ENCODE results near the gene MAFG. TPM values are rescaled to one million over a fixed set of nuclear protein-coding genes. Genes with fewer than 3 reads are reported as not detected.

The MAFG gene
- polyA plus RNA-seq, 1 of the 3 experiments (the other 2 are of a cell fraction), result 38.7 TPM

GRCh38 chr17:81884968-81885367 lies 42.6 kb downstream of the MAFG start:
- Histone ChIP-seq H3K4me2 (no peak overlapping the region), H3K79me2 (ENCODE audit: insufficient read depth) (peaks cover 53% of the 10 kb centered on the region), H3K9ac (no peak overlapping the region), H3K36me3 (replicated peaks in 1 of 2; ENCODE audit: control insufficient read depth in 1 of 2, insufficient read depth in 2 of 2, low read length in 1 of 2) (peaks cover 57 to 68% of the 10 kb centered on the region in 2 experiments), H3K4me3 (ENCODE audit: low read depth in 2 of 2, low read length in 1 of 2) (no peak overlapping the region), H3K4me1 (ENCODE audit: control insufficient read depth in 1 of 2, insufficient read depth in 2 of 2, low read depth in 1 of 2, low read length in 1 of 2) (peaks cover 6 to 9% of the 10 kb centered on the region in 2 experiments), H3K9me2 (no peaks in the 10 kb centered on the region), H4K20me1 (ENCODE audit: insufficient read depth) (peaks cover 23% of the 10 kb centered on the region; the same call in 1 of the 2 replicates), H2AFZ (ENCODE audit: low read depth) (no peak overlapping the region), H3K27me3 (ENCODE audit: insufficient read depth) (no peaks in the 10 kb centered on the region), H3K27ac (ENCODE audit: low read depth in 2 of 2, low read length in 1 of 2) (no peak overlapping the region), H3F3A (replicated peaks; ENCODE audit: insufficient read depth) (peaks cover 35% of the 10 kb centered on the region), H3K9me3 (no peaks in the 10 kb centered on the region)
- WGBS (ENCODE audit: low lambda C conversion rate), result 96% methylated on average over 5 of the region's 5 CpGs
- peak; percentile 23 for DNase-seq
- no peak for TF ChIP-seq MEF2A (IDR thresholded peaks at IDR 0.05; ENCODE audit: borderline replicate concordance, low read depth)
- TF ChIP-seq GABPA (IDR thresholded peaks at IDR 0.05; ENCODE audit: low read depth), result no peak
- no peak for TF ChIP-seq TCF12 (IDR thresholded peaks at IDR 0.05)
- TF ChIP-seq, protein P1, sequence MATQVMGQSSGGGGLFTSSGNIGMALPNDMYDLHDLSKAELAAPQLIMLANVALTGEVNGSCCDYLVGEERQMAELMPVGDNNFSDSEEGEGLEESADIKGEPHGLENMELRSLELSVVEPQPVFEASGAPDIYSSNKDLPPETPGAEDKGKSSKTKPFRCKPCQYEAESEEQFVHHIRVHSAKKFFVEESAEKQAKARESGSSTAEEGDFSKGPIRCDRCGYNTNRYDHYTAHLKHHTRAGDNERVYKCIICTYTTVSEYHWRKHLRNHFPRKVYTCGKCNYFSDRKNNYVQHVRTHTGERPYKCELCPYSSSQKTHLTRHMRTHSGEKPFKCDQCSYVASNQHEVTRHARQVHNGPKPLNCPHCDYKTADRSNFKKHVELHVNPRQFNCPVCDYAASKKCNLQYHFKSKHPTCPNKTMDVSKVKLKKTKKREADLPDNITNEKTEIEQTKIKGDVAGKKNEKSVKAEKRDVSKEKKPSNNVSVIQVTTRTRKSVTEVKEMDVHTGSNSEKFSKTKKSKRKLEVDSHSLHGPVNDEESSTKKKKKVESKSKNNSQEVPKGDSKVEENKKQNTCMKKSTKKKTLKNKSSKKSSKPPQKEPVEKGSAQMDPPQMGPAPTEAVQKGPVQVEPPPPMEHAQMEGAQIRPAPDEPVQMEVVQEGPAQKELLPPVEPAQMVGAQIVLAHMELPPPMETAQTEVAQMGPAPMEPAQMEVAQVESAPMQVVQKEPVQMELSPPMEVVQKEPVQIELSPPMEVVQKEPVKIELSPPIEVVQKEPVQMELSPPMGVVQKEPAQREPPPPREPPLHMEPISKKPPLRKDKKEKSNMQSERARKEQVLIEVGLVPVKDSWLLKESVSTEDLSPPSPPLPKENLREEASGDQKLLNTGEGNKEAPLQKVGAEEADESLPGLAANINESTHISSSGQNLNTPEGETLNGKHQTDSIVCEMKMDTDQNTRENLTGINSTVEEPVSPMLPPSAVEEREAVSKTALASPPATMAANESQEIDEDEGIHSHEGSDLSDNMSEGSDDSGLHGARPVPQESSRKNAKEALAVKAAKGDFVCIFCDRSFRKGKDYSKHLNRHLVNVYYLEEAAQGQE (IDR thresholded peaks at IDR 0.05; ENCODE audit: low read depth, low read length), result no peak
- no peak for TF ChIP-seq JUND (IDR thresholded peaks at IDR 0.05)
- no peak for TF ChIP-seq TAF1 (IDR thresholded peaks at IDR 0.05; ENCODE audit: borderline replicate concordance, low read depth, low read length)
- no peak for TF ChIP-seq POLR2AphosphoS5 (IDR thresholded peaks at IDR 0.05; ENCODE audit: low read depth, low read length)
- TF ChIP-seq, protein P2, sequence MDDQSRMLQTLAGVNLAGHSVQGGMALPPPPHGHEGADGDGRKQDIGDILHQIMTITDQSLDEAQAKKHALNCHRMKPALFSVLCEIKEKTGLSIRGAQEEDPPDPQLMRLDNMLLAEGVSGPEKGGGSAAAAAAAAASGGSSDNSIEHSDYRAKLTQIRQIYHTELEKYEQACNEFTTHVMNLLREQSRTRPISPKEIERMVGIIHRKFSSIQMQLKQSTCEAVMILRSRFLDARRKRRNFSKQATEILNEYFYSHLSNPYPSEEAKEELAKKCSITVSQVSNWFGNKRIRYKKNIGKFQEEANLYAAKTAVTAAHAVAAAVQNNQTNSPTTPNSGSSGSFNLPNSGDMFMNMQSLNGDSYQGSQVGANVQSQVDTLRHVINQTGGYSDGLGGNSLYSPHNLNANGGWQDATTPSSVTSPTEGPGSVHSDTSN (IDR thresholded peaks at IDR 0.05), result no peak
- no peak for TF ChIP-seq SMC3 (IDR thresholded peaks at IDR 0.05; ENCODE audit: low read depth, low read length)
- TF ChIP-seq, protein P3, sequence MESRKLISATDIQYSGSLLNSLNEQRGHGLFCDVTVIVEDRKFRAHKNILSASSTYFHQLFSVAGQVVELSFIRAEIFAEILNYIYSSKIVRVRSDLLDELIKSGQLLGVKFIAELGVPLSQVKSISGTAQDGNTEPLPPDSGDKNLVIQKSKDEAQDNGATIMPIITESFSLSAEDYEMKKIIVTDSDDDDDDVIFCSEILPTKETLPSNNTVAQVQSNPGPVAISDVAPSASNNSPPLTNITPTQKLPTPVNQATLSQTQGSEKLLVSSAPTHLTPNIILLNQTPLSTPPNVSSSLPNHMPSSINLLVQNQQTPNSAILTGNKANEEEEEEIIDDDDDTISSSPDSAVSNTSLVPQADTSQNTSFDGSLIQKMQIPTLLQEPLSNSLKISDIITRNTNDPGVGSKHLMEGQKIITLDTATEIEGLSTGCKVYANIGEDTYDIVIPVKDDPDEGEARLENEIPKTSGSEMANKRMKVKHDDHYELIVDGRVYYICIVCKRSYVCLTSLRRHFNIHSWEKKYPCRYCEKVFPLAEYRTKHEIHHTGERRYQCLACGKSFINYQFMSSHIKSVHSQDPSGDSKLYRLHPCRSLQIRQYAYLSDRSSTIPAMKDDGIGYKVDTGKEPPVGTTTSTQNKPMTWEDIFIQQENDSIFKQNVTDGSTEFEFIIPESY (IDR thresholded peaks at IDR 0.05; ENCODE audit: borderline replicate concordance, low read depth), result no peak
- no peak for TF ChIP-seq FOSL2 (IDR thresholded peaks at IDR 0.05; ENCODE audit: borderline replicate concordance, low read depth)
- no peak for TF ChIP-seq NFIC (IDR thresholded peaks at IDR 0.05; ENCODE audit: borderline replicate concordance)
- no peak for TF ChIP-seq IRF3 (IDR thresholded peaks at IDR 0.05; ENCODE audit: low read depth, low read length)
- no peak for TF ChIP-seq RAD21 (IDR thresholded peaks at IDR 0.05; ENCODE audit: low read length)
- no peak for TF ChIP-seq EP300 (IDR thresholded peaks at IDR 0.05; ENCODE audit: borderline replicate concordance in 1 of 2, low read depth in 1 of 2, low read length in 1 of 2)
- ChIA-PET CTCF (interaction anchor here (1.3 to 5.7 kb wide), 3 partner anchors 14 to 146 kb away, joined by 3 to 54 read pairs (median 4); partner anchors contain the start of gene ARHGDIA), POLR2A (interaction anchor here (0.6 to 1.5 kb wide), 3 partner anchors 12 to 19 kb away, joined by 3 to 5 read pairs (median 5); no protein-coding TSS in a partner anchor)
